SK-N-SH treated with all-trans-retinoic acid at 6 μM for 48 hours (cell line): Measurements from ENCODE around the gene CNST.

Experiments used
- ATAC-seq: fragments of 200-7000 bp; cut with Tn5 transposase; 3 replicates; pipeline ENCODE4 v1.9.1; 2020; ENCODE audit warnings: mild to moderate bottlenecking, moderate library complexity
- ARNTL ChIP-seq: fragments of 450-650 bp; formaldehyde crosslinking; IDR thresholded peaks from 2 replicates; pipeline ENCODE4 v1.5.0; 2020; ENCODE audit warnings: low read depth, mild to moderate bottlenecking, moderate library complexity, borderline replicate concordance
- BACH2 ChIP-seq: fragments of 250-450 bp; sonication (Bioruptor Pico); IDR thresholded peaks from 2 replicates; pipeline ENCODE4 v1.9.0; 2021; ENCODE audit warnings: mild to moderate bottlenecking, borderline replicate concordance
- CSDC2 ChIP-seq: fragments of 250-450 bp; sonication (Bioruptor Pico); IDR thresholded peaks from 2 replicates; pipeline ENCODE4 v1.5.0; 2020; ENCODE audit warnings: mild to moderate bottlenecking, moderate library complexity
- GLIS3 ChIP-seq: fragments of 250-450 bp; sonication (Bioruptor Pico); IDR thresholded peaks from 2 replicates; pipeline ENCODE4 v1.5.0; 2020; ENCODE audit warnings: mild to moderate bottlenecking, moderate library complexity
- OSR1 ChIP-seq: fragments of 250-450 bp; sonication (Bioruptor Pico); IDR thresholded peaks from 2 replicates; pipeline ENCODE4 v1.8.0; 2022; ENCODE audit warnings: moderate library complexity, mild to moderate bottlenecking, inconsistent platforms
- PATZ1 ChIP-seq: fragments of 250-450 bp; sonication (Bioruptor Pico); IDR thresholded peaks from 2 replicates; pipeline ENCODE4 v1.8.0; 2020; ENCODE audit warnings: mild to moderate bottlenecking, moderate library complexity, borderline replicate concordance
- POU6F1 ChIP-seq: fragments of 250-450 bp; sonication (Bioruptor Pico); IDR thresholded peaks from 2 replicates; pipeline ENCODE4 v1.8.0; 2021; ENCODE audit warnings: low read depth, mild to moderate bottlenecking, moderate library complexity, borderline replicate concordance
- PPARA ChIP-seq: fragments of 250-450 bp; sonication (Bioruptor Pico); IDR thresholded peaks from 2 replicates; pipeline ENCODE4 v1.5.0; 2020; ENCODE audit warnings: mild to moderate bottlenecking, borderline replicate concordance
- RARB ChIP-seq: fragments of 250-450 bp; sonication (Bioruptor Pico); IDR thresholded peaks from 2 replicates; pipeline ENCODE4 v1.8.0; 2021; ENCODE audit warnings: mild to moderate bottlenecking, moderate library complexity
- SNAI2 ChIP-seq: fragments of 250-450 bp; sonication (Bioruptor Pico); IDR thresholded peaks from 2 replicates; pipeline ENCODE4 v1.5.0; 2020; ENCODE audit warnings: mild to moderate bottlenecking, moderate library complexity
- TCF4 ChIP-seq: fragments of 250-450 bp; sonication (Bioruptor Pico); IDR thresholded peaks from 2 replicates; pipeline ENCODE4 v1.8.0; 2021; ENCODE audit warnings: mild to moderate bottlenecking, moderate library complexity, borderline replicate concordance
- TOX ChIP-seq: fragments of 250-450 bp; sonication (Bioruptor Pico); IDR thresholded peaks from 2 replicates; pipeline ENCODE4 v1.8.0; 2021; ENCODE audit warnings: mild to moderate bottlenecking, moderate library complexity, borderline replicate concordance
- ZC3H10 ChIP-seq: fragments of 250-450 bp; sonication (Bioruptor Pico); IDR thresholded peaks from 2 replicates; pipeline ENCODE4 v1.5.1; 2021; ENCODE audit warnings: mild to moderate bottlenecking, moderate library complexity
- ZFP3 ChIP-seq: fragments of 250-450 bp; sonication (Bioruptor Pico); IDR thresholded peaks from 2 replicates; pipeline ENCODE4 v1.5.0; 2020; ENCODE audit warnings: mild to moderate bottlenecking, moderate library complexity
- ZFP30 ChIP-seq: fragments of 450-650 bp; formaldehyde crosslinking; IDR thresholded peaks from 2 replicates; pipeline ENCODE4 v1.5.0; 2022; ENCODE audit warnings: mild to moderate bottlenecking, moderate library complexity
- ZNF565 ChIP-seq: fragments of 450-650 bp; formaldehyde crosslinking; conservative IDR thresholded peaks from 2 replicates; pipeline ENCODE4 v1.5.0; 2020; ENCODE audit warnings: low read depth, mild to moderate bottlenecking, moderate library complexity
- ZNF70 ChIP-seq: fragments of 450-650 bp; formaldehyde crosslinking; IDR thresholded peaks from 2 replicates; pipeline ENCODE4 v1.5.0; 2020; ENCODE audit warnings: mild to moderate bottlenecking, moderate library complexity
- TF ChIP-seq, protein P1 (sequence below): fragments of 250-450 bp; sonication (Bioruptor Pico); IDR thresholded peaks from 2 replicates; pipeline ENCODE4 v1.5.0; 2020; ENCODE audit warnings: mild to moderate bottlenecking, moderate library complexity
- TF ChIP-seq, protein P2 (sequence below): fragments of 250-450 bp; sonication (Bioruptor Pico); IDR thresholded peaks from 2 replicates; pipeline ENCODE4 v1.5.1; 2021; ENCODE audit warnings: mild to moderate bottlenecking, moderate library complexity
- TF ChIP-seq, protein P3 (sequence below): fragments of 250-450 bp; sonication (Bioruptor Pico); IDR thresholded peaks from 2 replicates; pipeline ENCODE4 v1.5.1; 2020; ENCODE audit warnings: low read depth, mild to moderate bottlenecking, moderate library complexity

Gene CNST

GRCh38 chr1:246661451-246661850, 95.2 kb downstream of the CNST start:
- no peak for ATAC-seq
- TF ChIP-seq POU6F1 (CRISPR knock-in tag) (no peak), SNAI2 (no peak), TCF4 (CRISPR knock-in tag) (no peak), CSDC2 (CRISPR knock-in tag) (no peak), ZFP3 (CRISPR knock-in tag) (no peak), ZFP30 (CRISPR knock-in tag) (no peak), ARNTL (CRISPR knock-in tag) (no peak), ZNF565 (no peak), GLIS3 (no peak), PATZ1 (CRISPR knock-in tag) (no peak), PPARA (CRISPR knock-in tag) (no peak), ZNF70 (CRISPR knock-in tag) (no peak), BACH2 (CRISPR knock-in tag) (no peak), TOX (CRISPR knock-in tag) (no peak), OSR1 (CRISPR knock-in tag) (no peak), ZC3H10 (no peak)
- TF ChIP-seq, protein P1, sequence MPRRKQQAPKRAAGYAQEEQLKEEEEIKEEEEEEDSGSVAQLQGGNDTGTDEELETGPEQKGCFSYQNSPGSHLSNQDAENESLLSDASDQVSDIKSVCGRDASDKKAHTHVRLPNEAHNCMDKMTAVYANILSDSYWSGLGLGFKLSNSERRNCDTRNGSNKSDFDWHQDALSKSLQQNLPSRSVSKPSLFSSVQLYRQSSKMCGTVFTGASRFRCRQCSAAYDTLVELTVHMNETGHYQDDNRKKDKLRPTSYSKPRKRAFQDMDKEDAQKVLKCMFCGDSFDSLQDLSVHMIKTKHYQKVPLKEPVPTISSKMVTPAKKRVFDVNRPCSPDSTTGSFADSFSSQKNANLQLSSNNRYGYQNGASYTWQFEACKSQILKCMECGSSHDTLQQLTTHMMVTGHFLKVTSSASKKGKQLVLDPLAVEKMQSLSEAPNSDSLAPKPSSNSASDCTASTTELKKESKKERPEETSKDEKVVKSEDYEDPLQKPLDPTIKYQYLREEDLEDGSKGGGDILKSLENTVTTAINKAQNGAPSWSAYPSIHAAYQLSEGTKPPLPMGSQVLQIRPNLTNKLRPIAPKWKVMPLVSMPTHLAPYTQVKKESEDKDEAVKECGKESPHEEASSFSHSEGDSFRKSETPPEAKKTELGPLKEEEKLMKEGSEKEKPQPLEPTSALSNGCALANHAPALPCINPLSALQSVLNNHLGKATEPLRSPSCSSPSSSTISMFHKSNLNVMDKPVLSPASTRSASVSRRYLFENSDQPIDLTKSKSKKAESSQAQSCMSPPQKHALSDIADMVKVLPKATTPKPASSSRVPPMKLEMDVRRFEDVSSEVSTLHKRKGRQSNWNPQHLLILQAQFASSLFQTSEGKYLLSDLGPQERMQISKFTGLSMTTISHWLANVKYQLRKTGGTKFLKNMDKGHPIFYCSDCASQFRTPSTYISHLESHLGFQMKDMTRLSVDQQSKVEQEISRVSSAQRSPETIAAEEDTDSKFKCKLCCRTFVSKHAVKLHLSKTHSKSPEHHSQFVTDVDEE (CRISPR knock-in tag) = no peak
- TF ChIP-seq, protein P2, sequence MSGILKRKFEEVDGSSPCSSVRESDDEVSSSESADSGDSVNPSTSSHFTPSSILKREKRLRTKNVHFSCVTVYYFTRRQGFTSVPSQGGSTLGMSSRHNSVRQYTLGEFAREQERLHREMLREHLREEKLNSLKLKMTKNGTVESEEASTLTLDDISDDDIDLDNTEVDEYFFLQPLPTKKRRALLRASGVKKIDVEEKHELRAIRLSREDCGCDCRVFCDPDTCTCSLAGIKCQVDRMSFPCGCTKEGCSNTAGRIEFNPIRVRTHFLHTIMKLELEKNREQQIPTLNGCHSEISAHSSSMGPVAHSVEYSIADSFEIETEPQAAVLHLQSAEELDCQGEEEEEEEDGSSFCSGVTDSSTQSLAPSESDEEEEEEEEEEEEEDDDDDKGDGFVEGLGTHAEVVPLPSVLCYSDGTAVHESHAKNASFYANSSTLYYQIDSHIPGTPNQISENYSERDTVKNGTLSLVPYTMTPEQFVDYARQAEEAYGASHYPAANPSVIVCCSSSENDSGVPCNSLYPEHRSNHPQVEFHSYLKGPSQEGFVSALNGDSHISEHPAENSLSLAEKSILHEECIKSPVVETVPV = no peak

DNA sequence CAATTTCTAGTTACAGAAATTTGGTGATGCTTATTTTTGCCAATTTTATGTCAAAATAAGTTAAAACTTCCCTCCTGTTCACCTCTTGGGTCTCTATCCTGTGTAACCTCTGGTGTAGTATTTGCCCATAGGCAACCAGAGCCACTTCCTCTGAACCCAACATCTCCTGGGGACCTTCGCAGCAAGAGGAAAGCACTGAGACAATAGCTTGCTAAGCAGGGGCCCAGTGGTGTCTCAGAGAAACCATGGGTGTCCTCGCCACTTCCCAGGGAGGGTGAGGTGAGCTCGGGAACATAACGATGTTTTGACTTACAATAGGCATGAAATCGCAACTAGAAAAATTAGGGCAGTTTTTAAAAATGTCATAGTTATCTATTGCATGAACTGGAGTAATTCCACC, 101.5 kb downstream of the CNST start:
- ATAC-seq = no peak
- TF ChIP-seq, protein P2 = no peak
- TF ChIP-seq CSDC2 (CRISPR knock-in tag) (no peak), ZC3H10 (no peak), POU6F1 (CRISPR knock-in tag) (no peak), ZFP3 (CRISPR knock-in tag) (no peak), RARB (CRISPR knock-in tag) (no peak)
- TF ChIP-seq, protein P3, sequence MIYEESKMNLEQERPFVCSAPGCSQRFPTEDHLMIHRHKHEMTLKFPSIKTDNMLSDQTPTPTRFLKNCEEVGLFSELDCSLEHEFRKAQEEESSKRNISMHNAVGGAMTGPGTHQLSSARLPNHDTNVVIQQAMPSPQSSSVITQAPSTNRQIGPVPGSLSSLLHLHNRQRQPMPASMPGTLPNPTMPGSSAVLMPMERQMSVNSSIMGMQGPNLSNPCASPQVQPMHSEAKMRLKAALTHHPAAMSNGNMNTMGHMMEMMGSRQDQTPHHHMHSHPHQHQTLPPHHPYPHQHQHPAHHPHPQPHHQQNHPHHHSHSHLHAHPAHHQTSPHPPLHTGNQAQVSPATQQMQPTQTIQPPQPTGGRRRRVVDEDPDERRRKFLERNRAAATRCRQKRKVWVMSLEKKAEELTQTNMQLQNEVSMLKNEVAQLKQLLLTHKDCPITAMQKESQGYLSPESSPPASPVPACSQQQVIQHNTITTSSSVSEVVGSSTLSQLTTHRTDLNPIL (CRISPR knock-in tag) = no peak
